ENCODE measurements around the gene EPS15. TPM values are rescaled to one million over a fixed set of nuclear protein-coding genes. Genes with fewer than 3 reads are reported as not detected.

The EPS15 gene
- total and polyA plus RNA-seq, 2 donors (not counting 1 experiment from before 2014, with no cell fraction given) = 40.3 to 151 TPM

DNA sequence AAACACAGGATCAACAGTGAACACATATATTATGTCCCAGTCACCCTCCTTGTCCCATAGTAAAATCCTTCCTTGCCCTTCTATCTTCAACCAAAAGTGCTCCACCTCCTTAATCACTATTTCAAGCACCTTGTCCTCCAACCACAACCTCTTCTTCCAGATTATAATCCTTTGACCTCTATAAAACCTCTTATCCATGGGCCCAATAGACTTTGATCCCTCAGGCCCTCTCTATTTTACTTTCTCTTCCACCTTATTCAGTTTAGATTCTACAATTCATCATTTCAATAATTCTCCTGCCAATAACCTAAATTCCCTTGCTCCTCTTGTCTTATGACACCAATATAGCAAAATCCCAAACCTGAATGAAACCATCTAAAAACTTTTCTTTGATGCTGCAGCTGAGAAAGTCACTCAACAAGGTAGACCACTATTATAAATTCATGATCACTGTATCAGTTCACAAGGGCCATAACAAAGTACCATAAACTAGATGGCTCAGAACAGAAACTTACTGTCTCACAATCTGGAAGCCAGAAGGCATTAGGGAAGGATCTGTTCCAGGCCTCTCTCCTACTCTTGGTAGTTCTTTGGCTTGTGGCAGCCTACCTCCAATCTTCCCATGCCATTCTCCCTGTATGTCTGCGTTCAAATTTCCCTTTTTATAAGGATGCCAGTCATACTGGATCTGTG, 24.8 kb downstream of the EPS15 start:
- peaks cover 73% of the 10 kb centered on the region for H3K4me1 Mint-ChIP-seq
- CTCF ChIA-PET = interaction anchor here (1.2 kb wide), 1 partner anchor 41 kb away, joined by 4 read pairs; no protein-coding TSS in a partner anchor
- Histone ChIP-seq H3K4me2 (replicated peaks; ENCODE audit: low read depth, low read length, poor library complexity, severe bottlenecking) (peak overlapping the region; percentile 22), H4K20me1 (ENCODE audit: control insufficient read depth, insufficient read depth, low read length, poor library complexity, severe bottlenecking) (peaks cover 42% of the 10 kb centered on the region), H2AFZ (ENCODE audit: insufficient read depth, low read depth, low read length, poor library complexity, severe bottlenecking) (no peak overlapping the region), H3K9ac (ENCODE audit: low read length) (no peak overlapping the region), H3K27me3 (replicated peaks in 1 of 4; ENCODE audit: control extremely low read depth in 1 of 4, control insufficient read depth in 3 of 4, insufficient read depth in 4 of 4, low read length in 3 of 4) (no peaks in the 10 kb centered on the region), H3K79me2 (ENCODE audit: control insufficient read depth, insufficient read depth, low read length) (peaks cover 93% of the 10 kb centered on the region), H3K27ac (ENCODE audit: low read length in 2 of 2) (peak overlapping the region in 1 of 2 donors; percentile 12), H3K4me1 (ENCODE audit: control insufficient read depth in 2 of 2, insufficient read depth in 2 of 2, low read length in 2 of 2) (peaks cover 49 to 62% of the 10 kb centered on the region in 2 donors), H3K4me3 (ENCODE audit: control extremely low read depth in 1 of 5, extremely low read depth in 1 of 5, insufficient read depth in 1 of 5, low read depth in 2 of 5, low read length in 4 of 5) (no peak overlapping the region), H3K9me3 (ENCODE audit: control extremely low read depth in 1 of 3, control insufficient read depth in 2 of 3, insufficient read depth in 1 of 3, low read length in 2 of 3) (peaks cover 0 to 4% (median 0%) of the 10 kb centered on the region in 3 donors), H3K36me3 (replicated peaks in 1 of 2; ENCODE audit: control extremely low read depth in 1 of 2, control insufficient read depth in 1 of 2, extremely low read depth in 1 of 2, insufficient read depth in 2 of 2, low read length in 1 of 2) (no peaks in the 10 kb centered on the region)
- ATAC-seq (ENCODE audit: low read depth) (no peak), DNase-seq (no peak)
- TF ChIP-seq CTCF (IDR thresholded peaks at IDR 0.05) = no peak
- no peak for TF ChIP-seq EZH2 (IDR thresholded peaks at IDR 0.05; ENCODE audit: borderline replicate concordance, insufficient read depth, low read depth, low read length, poor library complexity, severe bottlenecking)
- peak overlapping the region; percentile 51 for H3K4me3 Mint-ChIP-seq
- POLR2A ChIA-PET = no interaction called here
- 100% methylated on average over 1 of the region's 1 CpG for WGBS (ENCODE audit: insufficient coverage)
- H3K27me3 Mint-ChIP-seq = no peaks in the 10 kb centered on the region
- H3K27ac Mint-ChIP-seq = peak overlapping the region; percentile 84
- no peaks in the 10 kb centered on the region for H3K9me3 Mint-ChIP-seq (ENCODE audit: insufficient read depth)
- intact Hi-C loops (cut with micrococcal nuclease) = no loop called here

Data from B cell (primary cell).